Measurements from ENCODE around the gene XPA.
A peak's percentile ranks its signal among the peaks of the same experiment; 100 is the strongest.
"Not testable (repeated sequence)": the region's sequence is repeated elsewhere in the genome, so short reads cannot be mapped to it uniquely, and the experiment has no call there.

The XPA gene

GRCh38 chr9:97696803-97697601, at the start of gene XPA:
Gene XPA, minus strand, starts transcription at chr9:97697340. Its CDS starts 48 bp downstream, at chr9:97697292.
- no peak for TF ChIP-seq CTCF (IDR thresholded peaks at IDR 0.05)
- DNase-seq (ENCODE audit: low spot score): peak; percentile 95

GRCh38 chr9:97744710-97745708, 47.9 kb upstream of the XPA start:
- no peak for DNase-seq (ENCODE audit: low spot score)
- H3K4me3 ChIP-seq: no peak overlapping the region
- TF ChIP-seq CTCF (IDR thresholded peaks at IDR 0.05): no peak
- H3K27ac ChIP-seq: no peak overlapping the region

More at GRCh38 chr9:97696803-97697601, at the start of gene XPA:
- Histone ChIP-seq H3K27ac (peak within 1 kb of the TSS; percentile 94 to 95), H3K4me3 (peak within 1 kb of the TSS; percentile 83)

- not testable (repeated sequence) for H3K27ac ChIP-seq; H3K4me3 ChIP-seq; DNase-seq (ENCODE audit: low spot score)
These were observed 46.9 kb upstream of the XPA start for GRCh38 chr9:97744025-97744424.

GRCh38 chr9:97742545-97742944, 45.4 kb upstream of the XPA start:
- no peak overlapping the region for H3K27ac ChIP-seq

GRCh38 chr9:97741947-97742346, 44.8 kb upstream of the XPA start:
- DNase-seq (ENCODE audit: low spot score): no peak
- no peak overlapping the region for H3K27ac ChIP-seq
- no peak for TF ChIP-seq CTCF (IDR thresholded peaks at IDR 0.05)
- H3K4me3 ChIP-seq: no peak overlapping the region

More at GRCh38 chr9:97742545-97742944, 45.4 kb upstream of the XPA start:
- no peak for TF ChIP-seq CTCF (IDR thresholded peaks at IDR 0.05)
- peak; percentile 22 for DNase-seq (ENCODE audit: low spot score)
- no peak overlapping the region for H3K4me3 ChIP-seq

- no peak for TF ChIP-seq CTCF (IDR thresholded peaks at IDR 0.05)
- no peak overlapping the region for H3K27ac ChIP-seq
- peak; percentile 80 for DNase-seq (ENCODE audit: low spot score)
- peak overlapping the region; percentile 72 for H3K4me3 ChIP-seq
These were observed 44.0 kb upstream of the XPA start for GRCh38 chr9:97740848-97741821.
